Fibroblast of lung (primary cell): ENCODE results near the gene BTRC.

Experiments
- EZH2 ChIP-seq: IDR thresholded peaks from 2 replicates; pipeline ENCODE4 v1.5.1; 2012; ENCODE audit warnings: low read length, control low read depth, mild to moderate bottlenecking; ENCODE audit errors: missing control alignments
- TF ChIP-seq, protein P1 (sequence below), 2 donors: IDR thresholded peaks in 1 of 2; conservative IDR thresholded peaks in 1 of 2; 1 replicate in 1 of 2; 2 replicates in 1 of 2; pipeline ENCODE4 v1.5.1; 2011 to 2012; ENCODE audit warnings: low read length in 2 of 2, control low read depth in 1 of 2, inconsistent platforms in 1 of 2, low read depth in 1 of 2, mild to moderate bottlenecking in 1 of 2

DNA sequence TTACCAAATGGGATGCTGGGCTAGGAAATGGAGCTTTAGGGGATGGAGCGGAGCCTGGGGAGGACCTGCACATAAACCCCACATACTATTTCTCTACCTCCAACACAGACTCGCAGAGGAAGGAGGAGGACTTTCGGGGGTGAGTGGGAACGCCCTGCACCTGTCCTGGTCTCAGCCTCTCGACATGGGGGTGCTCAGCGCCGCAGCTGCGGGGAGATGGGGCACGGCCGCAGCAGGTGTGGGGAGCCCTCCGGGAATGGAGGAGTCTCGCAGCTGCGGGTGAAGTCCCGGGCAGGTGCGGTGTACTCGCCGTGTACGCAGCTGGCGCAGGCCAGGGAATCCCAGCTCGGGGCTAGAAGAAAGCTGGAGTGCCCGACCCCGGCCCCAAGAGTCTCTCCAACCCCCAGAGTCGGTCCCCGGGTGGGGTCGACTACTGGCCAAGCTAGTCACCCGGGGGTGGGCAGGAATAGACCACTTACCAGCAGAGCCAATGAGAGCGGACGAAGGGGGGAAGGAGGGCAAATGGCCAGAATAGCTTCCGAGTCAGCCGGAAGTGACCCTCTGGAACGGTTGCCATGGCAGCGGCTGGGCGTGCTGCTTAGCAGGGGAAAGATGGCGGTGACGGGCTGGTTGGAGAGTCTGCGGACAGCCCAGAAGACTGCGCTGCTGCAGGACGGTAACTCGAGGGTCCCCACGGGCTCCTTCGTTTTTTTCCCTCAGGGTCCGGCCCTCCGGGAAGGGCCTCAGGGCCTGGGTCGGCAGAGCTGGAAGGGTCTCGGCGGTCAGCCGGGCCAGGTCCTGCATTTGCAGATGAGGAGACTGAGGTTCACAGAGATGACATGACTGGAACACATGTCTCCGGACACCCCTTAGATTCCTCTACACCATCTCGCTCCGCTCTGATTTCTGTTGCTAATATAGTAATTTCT is 234.0 kb downstream of the BTRC start, which contains the start of the genes DPCD and POLL:
- TF ChIP-seq, protein P1, sequence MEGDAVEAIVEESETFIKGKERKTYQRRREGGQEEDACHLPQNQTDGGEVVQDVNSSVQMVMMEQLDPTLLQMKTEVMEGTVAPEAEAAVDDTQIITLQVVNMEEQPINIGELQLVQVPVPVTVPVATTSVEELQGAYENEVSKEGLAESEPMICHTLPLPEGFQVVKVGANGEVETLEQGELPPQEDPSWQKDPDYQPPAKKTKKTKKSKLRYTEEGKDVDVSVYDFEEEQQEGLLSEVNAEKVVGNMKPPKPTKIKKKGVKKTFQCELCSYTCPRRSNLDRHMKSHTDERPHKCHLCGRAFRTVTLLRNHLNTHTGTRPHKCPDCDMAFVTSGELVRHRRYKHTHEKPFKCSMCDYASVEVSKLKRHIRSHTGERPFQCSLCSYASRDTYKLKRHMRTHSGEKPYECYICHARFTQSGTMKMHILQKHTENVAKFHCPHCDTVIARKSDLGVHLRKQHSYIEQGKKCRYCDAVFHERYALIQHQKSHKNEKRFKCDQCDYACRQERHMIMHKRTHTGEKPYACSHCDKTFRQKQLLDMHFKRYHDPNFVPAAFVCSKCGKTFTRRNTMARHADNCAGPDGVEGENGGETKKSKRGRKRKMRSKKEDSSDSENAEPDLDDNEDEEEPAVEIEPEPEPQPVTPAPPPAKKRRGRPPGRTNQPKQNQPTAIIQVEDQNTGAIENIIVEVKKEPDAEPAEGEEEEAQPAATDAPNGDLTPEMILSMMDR (conservative IDR thresholded peaks at IDR 0.05 in 1 of 2, IDR thresholded peaks at IDR 0.05 in 1 of 2; ENCODE audit: low read depth in 1 of 2, low read length in 2 of 2): no peak
- no peak for TF ChIP-seq EZH2
